ENCODE results near the gene ANGPT4. TPM values are rescaled to one million over a fixed set of nuclear protein-coding genes. Genes with fewer than 3 reads are reported as not detected.
"Not testable (repeated sequence)": the region's sequence is repeated elsewhere in the genome, so short reads cannot be mapped to it uniquely, and the experiment has no call there.

Gene ANGPT4
- total RNA-seq, 1 experiment from 2014 or later = not detected

DNA sequence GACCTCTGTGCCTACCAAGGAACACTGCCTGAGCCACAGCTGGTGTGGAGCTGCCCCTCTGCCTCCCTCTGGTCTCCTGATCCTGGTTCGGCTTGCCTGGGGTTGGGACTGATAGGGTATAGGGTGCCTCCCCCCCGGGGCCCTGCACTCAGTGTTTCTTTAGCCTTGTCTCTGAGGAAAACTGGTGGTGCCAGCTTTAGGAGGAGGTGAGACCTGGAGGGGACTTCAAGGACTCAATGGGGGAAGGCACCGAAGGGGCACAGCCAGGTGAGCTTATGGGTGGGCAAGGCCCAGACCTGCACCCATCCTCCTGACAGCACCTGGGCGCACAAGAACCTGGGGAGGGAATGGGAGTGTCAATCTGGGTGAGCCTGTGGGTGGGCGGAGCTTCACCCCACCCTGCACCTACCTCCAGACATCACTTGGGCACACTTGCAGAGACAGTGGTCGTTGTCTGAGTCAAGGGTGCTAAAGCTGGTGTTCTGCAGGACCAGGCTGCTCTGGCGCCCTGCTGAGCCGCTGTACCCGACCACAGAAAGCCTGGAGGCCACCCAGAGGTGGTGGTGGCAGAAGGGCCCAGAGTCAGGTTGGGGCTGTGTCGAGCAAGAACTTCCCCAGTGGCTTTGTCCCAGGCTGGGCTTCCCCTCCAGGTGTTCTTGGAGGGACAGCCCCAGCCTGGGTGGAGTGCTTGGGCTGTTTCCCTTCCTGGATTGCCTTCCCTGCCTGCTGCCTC lies 42.1 kb downstream of the ANGPT4 start:
- DNase-seq (ENCODE audit: low read depth) = no peak

GRCh38 chr20:872855-873520 lies 43.1 kb downstream of the ANGPT4 start:
- DNase-seq (ENCODE audit: low read depth) = peak; percentile 33

DNA sequence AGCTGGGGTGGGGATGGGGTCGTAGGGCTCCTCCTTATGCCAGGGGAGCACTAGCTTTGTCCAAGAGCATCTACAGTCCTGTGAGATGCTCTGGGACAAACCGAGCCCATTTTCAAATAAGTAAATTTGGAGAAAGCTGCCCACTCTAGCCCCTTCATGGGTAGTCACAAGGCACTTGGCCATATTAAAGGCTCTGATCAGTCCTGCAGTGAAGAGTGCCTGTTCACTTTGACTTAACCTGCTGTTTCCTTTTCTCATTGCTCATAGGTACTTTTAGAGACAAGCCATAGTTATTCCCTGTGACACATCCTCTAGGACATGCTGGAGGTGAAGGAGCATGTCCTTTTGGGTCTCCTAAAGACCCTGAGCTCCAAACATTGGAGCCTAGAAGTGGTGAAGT lies 44.2 kb downstream of the ANGPT4 start:
- no peak for DNase-seq (ENCODE audit: low read depth)

DNA sequence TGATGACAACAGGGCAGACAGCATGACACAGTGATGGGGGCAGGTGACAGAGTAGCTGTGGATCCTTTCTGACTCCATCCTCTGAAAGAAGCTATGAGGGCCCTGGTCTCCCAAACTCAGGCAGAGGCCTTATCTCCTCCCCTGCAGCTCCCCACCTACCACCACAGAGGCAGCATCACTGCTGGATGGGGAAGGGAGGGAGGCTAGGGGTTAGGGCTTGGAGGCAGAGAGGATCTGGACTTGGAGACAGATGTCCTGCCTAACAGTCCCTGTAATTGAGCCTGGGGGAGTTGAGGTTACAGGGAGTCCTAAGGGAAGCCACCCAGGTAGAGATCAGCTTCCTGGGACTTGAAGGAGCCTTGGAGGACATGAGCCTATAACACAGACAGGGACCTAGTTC lies 44.7 kb downstream of the ANGPT4 start:
- DNase-seq (ENCODE audit: low read depth) = no peak

DNA sequence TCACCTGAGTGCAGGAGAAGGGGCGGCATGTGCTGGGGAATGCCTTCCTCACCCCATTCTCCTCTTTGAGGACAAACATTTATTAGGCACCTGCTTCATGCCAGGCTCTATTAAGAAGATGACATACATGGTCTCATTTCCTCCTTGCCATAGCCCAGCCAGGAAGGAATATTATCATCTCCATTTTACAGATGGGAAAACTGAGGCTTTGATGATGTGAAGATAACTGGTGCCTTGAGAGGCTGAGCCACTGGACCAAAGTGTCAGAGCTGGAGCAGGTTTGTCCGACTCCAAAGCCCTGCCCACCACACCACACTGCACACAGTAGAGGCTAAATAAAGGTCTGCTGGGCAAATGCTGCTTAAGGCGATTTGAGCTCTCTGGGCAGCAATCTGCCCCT lies 45.4 kb downstream of the ANGPT4 start:
- no peak for DNase-seq (ENCODE audit: low read depth)

DNA sequence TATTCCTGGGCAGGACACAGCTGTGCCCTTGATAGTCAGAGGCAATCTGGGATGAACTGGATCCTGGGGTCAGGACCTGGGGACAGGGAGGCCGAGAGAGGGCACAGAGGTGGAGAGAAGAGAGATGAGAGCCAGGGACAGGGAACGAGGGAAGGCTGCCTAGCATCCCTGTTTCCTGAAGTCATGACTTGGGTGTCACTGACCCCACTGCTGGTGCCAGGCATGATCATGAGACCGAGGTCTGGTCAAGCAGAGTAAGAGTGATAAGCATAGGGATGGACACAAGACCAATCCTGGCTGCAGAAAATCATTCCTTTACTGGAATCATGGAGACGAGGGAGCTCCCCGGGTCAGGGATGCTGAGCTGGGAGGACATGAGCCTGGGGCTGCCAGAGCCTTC lies 46.5 kb downstream of the ANGPT4 start:
- no peak for DNase-seq (ENCODE audit: low read depth)

GRCh38 chr20:868279-868678 lies 47.9 kb downstream of the ANGPT4 start:
- DNase-seq (ENCODE audit: low read depth) = no peak

DNA sequence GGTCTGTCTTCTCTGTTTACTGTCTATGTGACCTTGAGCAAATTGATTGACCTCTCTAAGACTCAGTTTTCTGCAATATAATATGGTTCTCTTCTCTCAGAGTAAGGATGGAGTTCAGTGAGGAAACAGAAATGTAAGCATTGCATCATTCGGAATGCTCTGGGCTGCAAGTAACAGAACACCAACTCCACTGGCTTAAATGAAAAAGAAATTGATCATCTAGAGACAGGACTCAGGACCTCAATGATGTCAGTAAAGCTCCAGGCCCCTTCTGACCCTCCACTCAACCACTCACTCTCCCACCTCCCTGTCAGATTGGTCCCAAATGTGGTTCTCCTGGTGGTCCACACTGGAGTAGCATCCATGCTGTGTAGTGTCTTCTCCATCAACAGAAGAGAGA lies 50.7 kb downstream of the ANGPT4 start:
- no peak for DNase-seq (ENCODE audit: low read depth)

GRCh38 chr20:860891-861290 lies 55.2 kb downstream of the ANGPT4 start:
- DNase-seq (ENCODE audit: low read depth) = no peak

GRCh38 chr20:859751-860231 lies 56.3 kb downstream of the ANGPT4 start:
- peak; percentile 72 for DNase-seq (ENCODE audit: low read depth)

- no peak for DNase-seq (ENCODE audit: low read depth)
Observed at GRCh38 chr20:858011-858410, 58.1 kb downstream of the ANGPT4 start.

DNA sequence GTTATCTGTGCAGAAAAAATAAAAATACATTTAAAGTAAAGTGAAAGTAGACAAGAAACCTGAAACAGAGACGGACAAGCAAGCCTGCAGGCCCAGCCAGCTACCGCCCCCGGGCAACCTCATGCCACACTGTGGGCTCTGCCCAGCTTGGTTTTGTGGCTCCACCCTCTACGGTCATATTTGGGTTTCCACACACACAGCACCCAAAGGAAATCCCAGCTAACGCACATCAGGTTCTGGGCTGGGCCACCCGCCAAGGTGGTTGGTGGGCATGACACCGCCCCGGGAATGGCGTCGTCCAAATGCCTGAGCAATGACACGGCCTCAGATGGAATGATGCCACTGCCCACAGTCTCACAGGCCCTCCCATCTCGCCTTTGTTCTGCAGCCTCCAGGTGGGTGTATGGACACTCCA lies 59.8 kb downstream of the ANGPT4 start:
- peak; percentile 98 for DNase-seq (ENCODE audit: low read depth)

DNA sequence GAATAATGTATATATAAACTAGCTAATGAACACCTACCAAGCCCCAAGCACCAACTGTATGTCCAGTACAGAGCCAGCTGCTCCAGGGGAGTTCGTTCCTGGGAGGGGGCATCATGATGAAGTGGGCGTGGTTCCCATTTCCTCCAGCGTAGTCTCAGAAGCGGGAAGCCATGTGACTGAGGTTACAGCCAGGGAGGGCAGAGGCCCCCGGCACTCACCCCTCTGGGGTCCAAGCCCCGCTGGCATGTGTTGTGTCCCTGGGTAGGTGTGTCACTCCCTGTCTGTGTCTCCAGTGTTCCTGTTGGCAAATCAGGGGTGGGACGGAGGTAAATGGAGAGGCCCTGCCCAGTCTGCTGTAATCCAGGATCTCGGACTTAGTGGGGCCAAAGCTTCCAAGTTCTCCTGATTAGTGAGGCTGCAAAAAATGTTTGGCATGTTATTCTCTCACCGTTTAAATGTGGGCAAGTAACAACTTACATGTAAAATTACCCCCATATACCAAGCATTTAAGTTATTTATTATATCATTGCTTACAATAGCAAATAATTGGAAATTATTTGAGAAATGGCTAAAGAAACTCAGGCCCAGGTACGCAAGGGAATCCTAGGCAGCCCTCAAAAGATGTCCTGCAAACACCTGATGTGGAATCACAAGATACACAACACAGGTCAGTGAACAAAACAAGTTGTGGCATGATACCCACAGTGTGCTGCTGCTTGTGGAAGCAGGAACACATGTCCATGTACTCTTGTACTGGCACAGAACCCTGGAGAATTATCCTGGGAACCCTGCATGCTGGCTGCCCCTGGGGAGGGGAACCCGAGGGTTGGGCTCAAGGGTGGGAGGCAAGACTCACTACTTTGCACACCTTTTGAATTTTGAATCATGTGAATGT lies 60.4 kb downstream of the ANGPT4 start:
- no peak for DNase-seq (ENCODE audit: low read depth)

DNA sequence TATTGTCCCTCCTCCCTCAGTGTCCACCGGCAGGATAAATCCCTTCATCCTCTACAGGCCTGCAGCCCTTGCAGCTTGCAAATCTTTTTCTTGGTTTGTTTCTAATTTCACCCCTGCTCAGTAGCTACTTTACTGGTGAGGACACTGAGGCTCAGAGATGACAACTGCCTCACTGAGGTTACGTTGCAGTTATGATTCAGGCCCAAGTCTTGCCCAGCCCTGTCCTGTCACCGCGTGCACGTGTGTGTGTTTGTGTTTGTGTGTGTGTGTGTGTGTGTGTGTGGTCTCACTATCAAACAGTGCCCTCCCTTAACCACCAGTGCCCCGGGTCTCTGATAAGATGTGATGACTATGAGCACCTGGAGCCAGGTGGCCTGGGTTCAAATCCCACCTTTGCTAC lies 61.5 kb downstream of the ANGPT4 start:
- DNase-seq (ENCODE audit: low read depth) = no peak

- no peak for DNase-seq (ENCODE audit: low read depth)
Observed at GRCh38 chr20:853406-853996, 62.6 kb downstream of the ANGPT4 start.

DNA sequence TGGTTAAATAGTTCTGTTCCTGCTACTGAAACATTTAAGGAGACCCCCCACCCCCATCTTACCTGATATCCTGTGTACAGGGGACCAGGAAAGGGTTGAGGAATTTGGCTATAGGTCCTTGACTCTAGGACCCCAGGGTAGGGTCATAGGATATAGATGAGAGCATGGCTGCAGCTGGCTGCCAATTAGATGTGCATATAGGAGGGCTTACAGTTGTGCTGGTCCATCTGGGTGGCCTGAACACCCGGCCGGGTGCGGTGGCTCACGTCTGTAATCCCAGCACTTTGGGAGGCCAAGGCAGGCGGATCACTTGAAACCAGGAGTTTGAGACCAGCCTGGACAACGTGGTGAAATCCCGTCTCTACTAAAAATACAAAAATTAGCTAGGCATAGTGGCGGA lies 67.4 kb downstream of the ANGPT4 start:
- DNase-seq (ENCODE audit: low read depth) = not testable (repeated sequence)

- no peak for DNase-seq (ENCODE audit: low read depth)
Observed at GRCh38 chr20:848193-848592, 67.9 kb downstream of the ANGPT4 start.

- no peak for DNase-seq (ENCODE audit: low read depth)
Observed at GRCh38 chr20:846894-847278, 69.2 kb downstream of the ANGPT4 start.

- DNase-seq (ENCODE audit: low read depth) = no peak
Observed at GRCh38 chr20:845941-846893, 69.9 kb downstream of the ANGPT4 start.

GRCh38 chr20:845226-845868 lies 70.8 kb downstream of the ANGPT4 start:
- DNase-seq (ENCODE audit: low read depth) = no peak

All from RPMI7951 (cell line).